Kidney glomerular epithelial cell (primary cell): ENCODE data around the gene FCMR.
"Not testable (repeated sequence)": the region's sequence is repeated elsewhere in the genome, so short reads cannot be mapped to it uniquely, and the experiment has no call there.

Experiments
- DNase-seq: peaks from one replicate; lab custom pipeline; 2025; lab: John Stamatoyannopoulos, UW

FCMR gene

GRCh38 chr1:206949641-206950040, 27.9 kb upstream of the FCMR start:
- DNase-seq, result no peak

DNA sequence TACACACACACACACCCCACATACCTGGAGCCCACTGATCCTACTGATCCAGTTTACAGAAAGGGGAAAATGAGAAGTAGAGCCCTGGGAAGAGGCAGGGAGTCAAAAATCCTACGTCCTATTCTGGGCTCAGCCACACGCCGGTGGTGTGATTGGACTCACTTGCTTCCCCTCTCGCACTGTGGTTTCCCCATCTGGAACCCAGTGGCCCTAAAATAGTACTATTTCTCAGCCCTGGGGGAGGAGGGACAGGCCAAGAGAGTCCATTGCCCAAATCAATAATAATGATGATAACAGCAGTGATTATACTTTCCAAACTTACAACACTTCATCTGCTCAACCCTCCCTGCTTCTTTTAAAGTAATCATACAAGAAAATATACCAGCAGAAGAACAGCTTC, 27.5 kb upstream of the FCMR start:
- DNase-seq, result no peak

DNA sequence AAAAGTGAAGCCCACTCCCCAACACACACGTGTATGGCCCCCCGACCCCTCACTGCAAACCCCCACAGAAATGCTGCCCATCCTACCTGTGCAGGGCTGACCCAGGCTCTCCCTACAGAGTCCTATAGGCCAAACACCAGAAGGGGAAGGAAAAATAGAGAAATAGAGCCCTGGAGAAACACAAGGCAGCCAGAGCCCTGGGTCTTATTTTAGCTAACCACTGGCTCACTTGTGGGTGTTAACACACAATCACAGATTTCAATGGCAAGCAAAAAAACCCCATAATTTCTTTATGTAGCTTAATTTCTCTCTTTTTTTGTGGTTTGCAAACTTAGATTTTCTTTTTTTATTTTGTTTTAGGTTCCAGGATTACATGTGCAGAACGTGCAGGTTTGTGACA, 25.5 kb upstream of the FCMR start:
- no peak for DNase-seq

DNA sequence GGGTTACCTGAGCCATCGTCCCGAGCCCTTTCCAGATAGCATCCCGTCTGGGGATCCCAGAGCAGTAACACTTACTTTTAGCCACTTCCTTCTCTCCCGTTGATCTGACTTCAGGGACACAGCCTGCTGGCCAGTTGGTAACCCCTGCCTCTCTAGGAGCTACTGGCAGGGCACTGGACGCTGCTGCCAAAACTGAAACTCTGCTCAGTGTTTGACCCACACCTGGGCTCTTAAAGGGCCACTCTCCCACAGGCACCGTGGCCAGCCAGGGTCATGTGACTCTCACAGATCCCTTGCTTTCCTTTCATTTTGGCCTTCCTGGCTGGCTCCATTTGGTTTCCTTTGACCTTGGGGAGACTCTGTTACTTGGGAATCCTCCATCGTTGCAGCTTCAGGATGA, 24.5 kb upstream of the FCMR start, which contains the start of gene PIGR:
Gene PIGR, minus strand, starts transcription at position 206 of the 400 bp plus-strand sequence. CDS start 5,935 bp downstream, outside the sequence.
- no peak for DNase-seq

DNA sequence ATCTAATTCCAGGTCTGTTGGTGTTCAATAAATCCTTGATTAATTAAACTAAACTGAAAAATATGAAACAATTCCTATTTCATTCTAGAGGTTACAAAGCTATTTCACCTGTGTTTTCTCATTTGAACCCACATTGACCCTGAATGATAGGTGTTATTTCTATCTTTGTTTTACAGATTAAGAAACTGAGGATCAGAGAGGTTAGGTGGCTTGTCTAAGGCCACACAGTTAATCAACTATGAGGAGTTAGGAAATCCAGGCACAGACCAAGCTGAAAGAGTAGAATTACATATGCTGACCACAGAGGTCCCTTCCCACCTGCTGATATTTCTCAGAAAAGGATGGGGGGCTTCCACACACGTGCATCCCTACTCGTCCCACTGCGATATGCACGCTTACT, 24.0 kb upstream of the FCMR start:
- no peak for DNase-seq

DNA sequence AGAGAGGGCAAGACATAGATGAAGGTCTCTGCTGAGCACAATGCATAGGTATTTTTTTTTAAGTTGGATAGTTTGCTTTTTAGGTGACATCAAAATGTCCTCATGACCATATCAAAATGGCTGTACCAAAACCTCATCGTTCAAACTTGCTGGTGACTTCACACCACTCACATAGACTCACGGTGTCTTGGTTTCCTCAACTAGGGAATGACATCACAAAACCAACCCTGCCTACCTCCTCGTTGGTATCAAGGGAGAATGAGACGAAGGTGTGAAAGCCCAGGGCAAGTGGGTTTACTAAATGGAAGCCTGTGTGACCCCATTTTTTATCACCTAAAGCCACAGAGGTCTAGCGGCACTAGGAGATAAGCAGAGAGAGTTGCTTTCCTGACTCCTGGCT, 23.0 kb upstream of the FCMR start:
- no peak for DNase-seq

DNA sequence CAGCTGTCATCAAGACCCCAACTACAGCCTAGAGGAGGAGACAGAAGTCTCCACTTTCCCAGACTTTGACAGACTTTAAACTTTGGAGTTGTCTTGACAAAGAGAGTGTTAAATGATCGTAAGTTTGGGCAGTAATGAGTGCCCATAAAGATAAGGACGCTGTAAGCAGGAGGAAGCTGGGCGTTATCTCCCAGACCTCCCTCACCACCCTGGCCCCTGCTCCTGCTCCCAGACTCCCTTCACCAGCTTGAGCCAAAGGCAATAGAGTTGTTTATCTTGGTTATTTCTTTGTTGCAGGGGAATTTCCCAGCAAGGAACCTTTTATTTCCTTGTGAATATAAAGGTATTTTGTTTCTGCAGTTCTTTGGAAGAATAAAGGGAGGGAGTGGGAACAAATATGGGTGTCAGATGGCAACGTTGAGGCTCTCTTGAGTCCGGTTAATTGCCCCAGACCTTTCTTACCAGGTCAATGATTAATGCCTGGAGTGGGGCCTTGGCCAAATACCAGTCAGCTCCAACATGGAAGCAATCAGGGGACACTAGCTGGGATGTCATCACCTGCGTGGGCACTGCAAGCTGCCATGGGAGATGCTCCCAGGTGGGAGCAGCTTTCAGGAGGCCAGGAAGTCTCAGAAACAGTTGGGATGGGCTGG, 20.2 kb upstream of the FCMR start:
- DNase-seq, result peak; percentile 29

GRCh38 chr1:206940588-206940936, 18.8 kb upstream of the FCMR start:
- DNase-seq, result no peak

DNA sequence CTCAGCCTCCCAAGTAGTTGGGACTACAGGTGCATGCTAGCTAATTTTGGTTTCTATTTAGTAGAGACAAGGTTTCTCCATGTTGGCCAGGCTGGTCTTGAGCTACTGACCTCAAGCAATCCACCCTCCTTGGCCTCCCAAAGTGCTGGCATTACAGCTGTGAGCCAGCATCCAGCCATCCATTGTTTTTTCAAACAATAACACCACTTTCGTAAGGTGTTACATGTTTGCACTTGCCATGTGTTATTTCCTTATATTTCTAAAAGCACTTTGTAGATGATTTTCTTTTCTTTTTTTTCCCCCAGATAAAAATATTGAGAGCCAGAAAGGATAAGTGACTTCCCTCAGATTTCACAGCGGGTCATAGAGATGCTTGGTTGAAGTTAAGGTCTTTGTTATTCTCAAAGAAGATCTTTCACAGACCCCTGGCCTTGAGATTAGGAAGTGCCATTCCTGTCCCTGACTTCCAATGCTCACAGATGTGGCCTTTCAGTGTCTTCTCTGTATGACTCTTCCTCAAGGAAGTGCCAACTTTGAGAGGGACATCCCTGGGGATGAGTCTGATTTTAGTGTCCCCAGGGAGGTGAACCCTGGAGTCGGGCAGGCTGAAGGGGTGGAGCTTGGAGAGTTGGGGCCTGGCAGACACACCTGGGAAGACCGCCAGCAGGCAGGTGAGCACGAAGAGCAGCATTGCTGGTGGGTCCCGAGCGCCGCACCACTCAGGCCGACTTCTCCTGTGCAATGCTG, 18.3 kb upstream of the FCMR start:
- DNase-seq, result no peak

GRCh38 chr1:206939131-206939530, 17.4 kb upstream of the FCMR start:
- no peak for DNase-seq

- no peak for DNase-seq
These were observed 15.7 kb upstream of the FCMR start for GRCh38 chr1:206937425-206937824.

DNA sequence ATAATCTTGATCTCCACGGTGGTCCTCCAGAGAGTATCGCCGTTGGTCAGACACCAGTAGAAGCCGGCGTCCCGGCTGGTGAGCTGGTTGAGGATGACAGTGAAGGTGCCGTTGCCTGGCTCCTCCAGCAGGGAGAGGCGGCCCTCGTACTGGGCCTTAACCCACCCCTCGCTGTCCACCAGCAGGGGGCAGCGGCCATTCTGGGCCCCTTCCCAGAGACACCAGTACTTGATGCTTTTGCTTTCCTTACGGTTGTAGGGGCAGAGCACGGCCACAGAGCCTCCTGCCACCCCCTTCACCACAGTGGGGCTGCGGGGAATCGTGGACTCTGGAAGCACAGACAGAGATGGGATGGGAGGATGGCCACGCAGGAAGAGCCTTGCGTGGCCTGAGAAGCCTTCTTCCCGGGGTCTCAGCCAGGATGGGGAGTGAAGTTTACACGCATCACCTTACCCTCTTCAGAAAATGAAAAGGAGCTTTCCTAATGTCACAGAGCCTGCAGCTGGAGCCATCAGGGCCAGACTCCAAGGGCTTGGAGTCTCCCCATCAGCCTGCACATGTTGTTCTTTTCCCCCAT, 13.8 kb upstream of the FCMR start:
- no peak for DNase-seq

DNA sequence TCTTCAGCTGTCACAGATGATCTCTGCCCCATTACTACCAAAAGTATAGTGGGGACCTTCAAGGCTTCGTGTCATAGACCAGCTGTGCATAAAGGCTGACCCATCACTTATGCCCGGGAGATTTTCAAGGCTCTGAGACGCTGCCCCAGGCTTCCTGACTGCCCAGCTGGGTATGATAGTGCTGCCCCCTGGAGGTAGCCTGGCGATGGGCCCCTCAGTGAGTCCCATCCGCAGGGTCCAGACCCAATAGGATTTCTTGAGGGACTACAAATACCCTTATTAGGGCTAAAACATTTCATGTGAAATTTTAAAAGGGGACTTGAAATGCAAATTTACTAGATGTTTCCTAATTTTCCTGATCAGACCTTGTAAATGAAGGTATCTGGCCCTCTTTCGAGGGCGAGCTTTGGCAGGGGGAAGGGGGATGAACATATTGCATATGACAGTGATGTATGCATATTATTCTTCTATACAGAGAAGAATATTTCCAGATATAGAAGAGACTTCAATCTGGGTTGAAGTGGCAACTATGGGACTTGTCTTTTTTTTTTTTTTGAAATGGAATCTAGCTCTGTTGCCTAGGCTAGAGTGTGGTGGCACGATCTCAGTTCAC, 11.7 kb upstream of the FCMR start:
- no peak for DNase-seq

- DNase-seq, result peak; percentile 42
These were observed 10.4 kb upstream of the FCMR start for GRCh38 chr1:206932177-206932576.

GRCh38 chr1:206931709-206932108, 10.0 kb upstream of the FCMR start:
- DNase-seq, result no peak

- no peak for DNase-seq
These were observed 8.6 kb upstream of the FCMR start for GRCh38 chr1:206930210-206930798.

GRCh38 chr1:206929524-206929923, 7.8 kb upstream of the FCMR start:
- no peak for DNase-seq

DNA sequence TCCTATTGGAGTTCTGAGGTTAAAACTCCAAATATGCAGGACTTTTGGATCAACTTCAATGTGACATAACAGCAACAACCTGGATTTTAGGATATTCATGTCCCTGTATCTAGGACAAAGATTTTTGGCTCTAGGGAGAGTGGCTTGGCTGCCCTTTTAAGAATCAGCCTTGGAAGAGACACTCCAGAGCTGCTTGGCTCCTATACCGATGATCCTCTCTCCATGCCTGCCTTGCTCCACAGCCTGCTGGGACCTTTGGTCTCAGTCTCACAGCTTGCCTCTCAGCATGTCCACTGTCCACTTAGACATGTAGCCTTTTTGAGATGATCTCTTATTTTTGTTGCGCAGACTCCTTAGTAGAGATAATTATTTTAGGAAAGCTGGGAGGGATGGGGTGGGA, 4.5 kb upstream of the FCMR start:
- DNase-seq, result no peak

- no peak for DNase-seq
These were observed 3.5 kb upstream of the FCMR start for GRCh38 chr1:206925106-206925736.

- DNase-seq, result no peak
These were observed 2.9 kb upstream of the FCMR start for GRCh38 chr1:206924592-206925105.

DNA sequence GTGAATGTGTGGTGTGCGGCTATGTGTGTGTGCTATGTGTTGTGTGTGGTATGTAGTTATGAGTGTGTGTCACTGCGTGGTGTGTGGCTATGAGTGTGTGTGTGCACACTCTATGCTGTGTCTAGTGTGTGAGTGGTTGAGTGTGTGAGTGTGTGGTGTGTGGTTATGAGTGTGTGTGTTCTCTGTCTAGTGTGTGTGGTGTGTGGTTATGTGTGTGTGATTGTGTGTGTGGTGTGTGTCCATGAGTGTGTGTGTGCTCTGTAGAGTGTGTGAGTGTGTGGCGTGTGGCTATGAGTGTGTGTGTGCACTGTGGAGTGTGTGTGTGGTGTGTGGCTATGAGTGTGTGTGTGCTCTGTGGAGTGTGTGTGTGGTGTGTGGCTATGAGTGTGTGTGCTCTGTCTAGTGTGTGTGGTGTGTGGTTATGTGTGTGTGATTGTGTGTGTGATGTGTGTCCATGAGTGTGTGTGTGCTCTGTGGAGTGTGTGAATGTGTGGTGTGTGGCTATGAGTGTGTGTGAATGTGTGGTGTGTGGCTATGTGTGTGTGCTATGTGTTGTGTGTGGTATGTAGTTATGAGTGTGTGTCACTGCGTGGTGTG, 2.3 kb upstream of the FCMR start:
- DNase-seq, result not testable (repeated sequence)
